ENCODE results near the gene TMEM72. TPM values are rescaled to one million over a fixed set of nuclear protein-coding genes. Genes with fewer than 3 reads are reported as not detected.

Gene TMEM72
- total RNA-seq, 1 donor from 2014 or later, result not detected

DNA sequence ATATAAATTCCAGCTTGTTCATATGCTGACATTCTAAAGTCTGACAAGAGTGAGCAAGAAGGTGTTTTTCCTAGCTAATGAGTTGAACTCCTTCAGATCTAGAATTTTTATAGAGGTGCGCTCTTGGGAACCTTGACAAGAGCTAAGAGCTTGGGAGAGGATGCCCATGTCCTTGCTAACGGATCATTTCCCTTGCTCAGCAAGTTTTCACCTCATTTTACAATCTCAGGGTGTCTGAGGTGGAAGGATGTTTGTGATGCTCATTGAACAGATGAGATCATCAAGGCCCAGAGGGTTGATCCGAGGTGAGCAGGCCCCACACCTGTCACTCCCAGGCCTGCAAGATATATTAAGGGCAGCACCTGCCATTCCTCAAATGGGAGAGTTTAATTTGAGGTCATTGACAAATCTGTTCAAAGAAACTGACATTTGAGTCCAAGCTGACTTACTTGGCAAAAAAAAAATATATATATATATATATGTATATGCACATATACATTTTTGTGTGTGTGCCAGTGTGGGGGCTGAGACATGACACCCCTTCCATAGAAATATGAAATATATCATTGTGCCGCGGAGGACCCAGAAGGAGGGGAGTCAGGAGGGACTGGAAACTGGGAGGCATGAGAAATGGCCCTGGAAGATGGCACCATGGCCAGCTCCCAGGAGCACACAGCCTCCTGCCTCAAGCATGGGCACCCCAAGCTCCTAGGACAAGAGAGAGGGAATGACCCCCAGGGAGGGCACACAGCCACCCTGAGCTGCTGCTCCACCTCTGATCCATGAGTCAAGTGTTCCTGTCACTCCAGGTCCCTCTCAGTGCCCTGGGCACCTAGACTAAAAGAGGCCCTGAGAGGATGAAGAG is 17.3 kb upstream of the TMEM72 start:
- Mint-ChIP-seq H3K4me1 (ENCODE audit: low read depth, unreplicated experiment) (no peaks in the 10 kb centered on the region), H3K36me3 (ENCODE audit: low read depth, unreplicated experiment) (peaks cover 3% of the 10 kb centered on the region), H3K27ac (ENCODE audit: unreplicated experiment) (no peak overlapping the region), H3K27me3 (ENCODE audit: low read depth, unreplicated experiment) (peaks cover 15% of the 10 kb centered on the region), H3K9me3 (ENCODE audit: unreplicated experiment) (no peaks in the 10 kb centered on the region), H3K4me3 (ENCODE audit: unreplicated experiment) (no peak overlapping the region)
- no peaks in the 10 kb centered on the region for H3K9me3 ChIP-seq (ENCODE audit: insufficient read depth, low read depth, low read length)
- TF ChIP-seq EZH2 (IDR thresholded peaks at IDR 0.05; ENCODE audit: insufficient read depth, low read length), result no peak
- TF ChIP-seq, protein P1, sequence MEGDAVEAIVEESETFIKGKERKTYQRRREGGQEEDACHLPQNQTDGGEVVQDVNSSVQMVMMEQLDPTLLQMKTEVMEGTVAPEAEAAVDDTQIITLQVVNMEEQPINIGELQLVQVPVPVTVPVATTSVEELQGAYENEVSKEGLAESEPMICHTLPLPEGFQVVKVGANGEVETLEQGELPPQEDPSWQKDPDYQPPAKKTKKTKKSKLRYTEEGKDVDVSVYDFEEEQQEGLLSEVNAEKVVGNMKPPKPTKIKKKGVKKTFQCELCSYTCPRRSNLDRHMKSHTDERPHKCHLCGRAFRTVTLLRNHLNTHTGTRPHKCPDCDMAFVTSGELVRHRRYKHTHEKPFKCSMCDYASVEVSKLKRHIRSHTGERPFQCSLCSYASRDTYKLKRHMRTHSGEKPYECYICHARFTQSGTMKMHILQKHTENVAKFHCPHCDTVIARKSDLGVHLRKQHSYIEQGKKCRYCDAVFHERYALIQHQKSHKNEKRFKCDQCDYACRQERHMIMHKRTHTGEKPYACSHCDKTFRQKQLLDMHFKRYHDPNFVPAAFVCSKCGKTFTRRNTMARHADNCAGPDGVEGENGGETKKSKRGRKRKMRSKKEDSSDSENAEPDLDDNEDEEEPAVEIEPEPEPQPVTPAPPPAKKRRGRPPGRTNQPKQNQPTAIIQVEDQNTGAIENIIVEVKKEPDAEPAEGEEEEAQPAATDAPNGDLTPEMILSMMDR (IDR thresholded peaks at IDR 0.05; ENCODE audit: insufficient read depth, low read depth, low read length), result no peak
- H3K79me2 ChIP-seq (ENCODE audit: insufficient read depth, low read length), result no peaks in the 10 kb centered on the region
- no peaks in the 10 kb centered on the region for H3K36me3 ChIP-seq (ENCODE audit: insufficient read depth, low read length)
- FAIRE-seq, result no peak
- no peak for DNase-seq (ENCODE audit: low read depth)
- no peak overlapping the region for H2AFZ ChIP-seq (ENCODE audit: low read depth, low read length)
- H3K9ac ChIP-seq (ENCODE audit: low read length), result no peak overlapping the region
- no peak overlapping the region for H3K27ac ChIP-seq (ENCODE audit: low read depth, low read length)
- peaks cover 2% of the 10 kb centered on the region for H3K27me3 ChIP-seq (ENCODE audit: insufficient read depth, low read length)
- H4K20me1 ChIP-seq (ENCODE audit: insufficient read depth, low read length), result no peaks in the 10 kb centered on the region
- H3K4me1 ChIP-seq (ENCODE audit: insufficient read depth, low read length), result no peaks in the 10 kb centered on the region
- H3K4me3 ChIP-seq (ENCODE audit: insufficient read depth, low read depth, low read length), result no peak overlapping the region
- H3K4me2 ChIP-seq (ENCODE audit: low read length), result no peak overlapping the region

DNA sequence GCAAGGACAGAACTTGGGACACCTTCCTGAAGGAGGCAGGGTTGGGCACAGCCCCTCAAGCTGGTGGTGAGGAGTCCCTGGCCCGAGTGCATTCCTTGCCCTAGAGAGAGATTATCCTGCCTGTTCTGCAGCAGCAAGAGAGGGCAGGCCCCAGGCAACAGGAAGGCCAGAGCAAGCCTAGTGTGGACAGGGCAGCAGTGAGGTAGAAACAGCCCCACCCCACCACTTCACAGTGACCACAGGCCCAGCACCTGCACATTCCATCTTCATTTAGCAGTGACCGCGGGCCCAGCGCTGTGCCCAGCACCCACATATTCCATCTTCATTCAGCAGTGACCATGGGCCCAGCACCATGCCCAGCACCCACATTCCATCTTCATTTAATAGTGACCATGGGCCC is 16.4 kb upstream of the TMEM72 start:
- no peaks in the 10 kb centered on the region for H3K9me3 ChIP-seq (ENCODE audit: insufficient read depth, low read depth, low read length)
- H3K27me3 Mint-ChIP-seq (ENCODE audit: low read depth, unreplicated experiment), result peaks cover 11% of the 10 kb centered on the region
- H3K36me3 Mint-ChIP-seq (ENCODE audit: low read depth, unreplicated experiment), result peaks cover 3% of the 10 kb centered on the region
- H3K36me3 ChIP-seq (ENCODE audit: insufficient read depth, low read length), result no peaks in the 10 kb centered on the region
- TF ChIP-seq, protein P1 (IDR thresholded peaks at IDR 0.05; ENCODE audit: insufficient read depth, low read depth, low read length), result no peak
- no peak for TF ChIP-seq EZH2 (IDR thresholded peaks at IDR 0.05; ENCODE audit: insufficient read depth, low read length)
- no peak overlapping the region for H3K4me3 Mint-ChIP-seq (ENCODE audit: unreplicated experiment)
- peaks cover 2% of the 10 kb centered on the region for H3K27me3 ChIP-seq (ENCODE audit: insufficient read depth, low read length)
- no peak overlapping the region for H3K9ac ChIP-seq (ENCODE audit: low read length)
- H3K4me1 ChIP-seq (ENCODE audit: insufficient read depth, low read length), result no peaks in the 10 kb centered on the region
- H3K4me2 ChIP-seq (ENCODE audit: low read length), result no peak overlapping the region
- H3K27ac Mint-ChIP-seq (ENCODE audit: unreplicated experiment), result no peak overlapping the region
- no peak overlapping the region for H2AFZ ChIP-seq (ENCODE audit: low read depth, low read length)
- no peaks in the 10 kb centered on the region for H3K79me2 ChIP-seq (ENCODE audit: insufficient read depth, low read length)
- DNase-seq (ENCODE audit: low read depth) (no peak), FAIRE-seq (no peak)
- H3K27ac ChIP-seq (ENCODE audit: low read depth, low read length), result no peak overlapping the region
- H4K20me1 ChIP-seq (ENCODE audit: insufficient read depth, low read length), result no peaks in the 10 kb centered on the region
- H3K4me1 Mint-ChIP-seq (ENCODE audit: low read depth, unreplicated experiment), result peaks cover 6% of the 10 kb centered on the region
- H3K9me3 Mint-ChIP-seq (ENCODE audit: unreplicated experiment), result no peaks in the 10 kb centered on the region
- no peak overlapping the region for H3K4me3 ChIP-seq (ENCODE audit: insufficient read depth, low read depth, low read length)

DNA sequence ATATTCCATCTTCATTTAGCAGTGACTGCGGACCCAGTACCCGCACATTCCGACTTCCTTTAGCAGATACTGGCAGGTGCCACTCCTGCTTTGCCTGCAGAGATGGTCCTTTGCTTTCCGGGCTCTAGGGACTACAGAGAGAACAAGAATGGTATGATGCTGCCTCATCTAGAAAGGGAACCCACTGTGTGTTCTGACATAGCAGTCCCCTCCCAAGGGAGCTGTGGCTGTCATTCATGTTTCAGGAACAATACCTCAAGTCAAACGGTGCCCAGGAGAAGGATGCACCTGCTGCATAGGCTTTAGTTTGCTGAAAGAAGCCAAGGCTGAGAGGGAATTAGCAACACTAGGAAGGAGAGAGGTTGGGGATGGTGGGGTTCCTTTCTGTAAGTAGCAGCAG is 15.9 kb upstream of the TMEM72 start:
- no peaks in the 10 kb centered on the region for H3K79me2 ChIP-seq (ENCODE audit: insufficient read depth, low read length)
- Mint-ChIP-seq H3K27ac (ENCODE audit: unreplicated experiment) (no peak overlapping the region), H3K4me3 (ENCODE audit: unreplicated experiment) (no peak overlapping the region), H3K36me3 (ENCODE audit: low read depth, unreplicated experiment) (peaks cover 3% of the 10 kb centered on the region), H3K9me3 (ENCODE audit: unreplicated experiment) (no peaks in the 10 kb centered on the region), H3K27me3 (ENCODE audit: low read depth, unreplicated experiment) (peaks cover 11% of the 10 kb centered on the region), H3K4me1 (ENCODE audit: low read depth, unreplicated experiment) (peaks cover 7% of the 10 kb centered on the region)
- no peak overlapping the region for H3K4me2 ChIP-seq (ENCODE audit: low read length)
- no peaks in the 10 kb centered on the region for H3K9me3 ChIP-seq (ENCODE audit: insufficient read depth, low read depth, low read length)
- H3K27me3 ChIP-seq (ENCODE audit: insufficient read depth, low read length), result peaks cover 2% of the 10 kb centered on the region
- H3K9ac ChIP-seq (ENCODE audit: low read length), result no peak overlapping the region
- H3K4me3 ChIP-seq (ENCODE audit: insufficient read depth, low read depth, low read length), result no peak overlapping the region
- H3K4me1 ChIP-seq (ENCODE audit: insufficient read depth, low read length), result no peaks in the 10 kb centered on the region
- FAIRE-seq (no peak), DNase-seq (ENCODE audit: low read depth) (no peak)
- H3K36me3 ChIP-seq (ENCODE audit: insufficient read depth, low read length), result no peaks in the 10 kb centered on the region
- H2AFZ ChIP-seq (ENCODE audit: low read depth, low read length), result no peak overlapping the region
- H3K27ac ChIP-seq (ENCODE audit: low read depth, low read length), result no peak overlapping the region
- no peak for TF ChIP-seq EZH2 (IDR thresholded peaks at IDR 0.05; ENCODE audit: insufficient read depth, low read length)
- TF ChIP-seq, protein P1 (IDR thresholded peaks at IDR 0.05; ENCODE audit: insufficient read depth, low read depth, low read length), result no peak
- H4K20me1 ChIP-seq (ENCODE audit: insufficient read depth, low read length), result no peaks in the 10 kb centered on the region
